GM23338 (cell line): ENCODE results near the gene PIF1. TPM values are rescaled to one million over a fixed set of nuclear protein-coding genes. Genes with fewer than 3 reads are reported as not detected.
"Not testable (repeated sequence)": the region's sequence is repeated elsewhere in the genome, so short reads cannot be mapped to it uniquely, and the experiment has no call there.

Source experiments
- ATAC-seq: fragments of 200-7000 bp; cut with Tn5 transposase; 3 replicates; pipeline ENCODE4 v1.9.1; 2020
- DNase-seq: peaks from one replicate; pipeline ENCODE4 v3.0.0-alpha.2; 2015; ENCODE audit warnings: low spot score
- H2AFZ ChIP-seq: fragments of 200-600 bp; sonication (generic); 2 replicates; pipeline ENCODE4 v1.8.0; 2016; ENCODE audit warnings: antibody characterized with exemption, mild to moderate bottlenecking, moderate library complexity
- H3F3A ChIP-seq: fragments of 200-600 bp; sonication (generic); replicated peaks from 2 replicates; pipeline ENCODE4 v1.8.0; 2017; ENCODE audit warnings: antibody characterized with exemption, mixed run types, low read depth
- H3K27ac ChIP-seq: fragments of 200-600 bp; sonication (generic); 2 replicates; pipeline ENCODE4 v1.6.1; 2016; ENCODE audit warnings: low read depth
- H3K27me3 ChIP-seq: fragments of 200-600 bp; sonication (generic); 2 replicates; pipeline ENCODE4 v1.8.0; 2016; ENCODE audit warnings: mild to moderate bottlenecking, mixed run types, moderate library complexity; ENCODE audit not compliant: insufficient read depth
- H3K36me3 ChIP-seq: fragments of 200-600 bp; sonication (generic); 2 replicates; pipeline ENCODE4 v1.8.0; 2016; ENCODE audit warnings: mild to moderate bottlenecking; ENCODE audit not compliant: insufficient read depth
- H3K4me1 ChIP-seq: fragments of 200-600 bp; sonication (generic); 2 replicates; pipeline ENCODE4 v1.8.0; 2016; ENCODE audit warnings: mild to moderate bottlenecking, moderate library complexity; ENCODE audit not compliant: insufficient read depth
- H3K4me2 ChIP-seq: fragments of 200-600 bp; sonication (generic); 2 replicates; pipeline ENCODE4 v1.7.1; 2017; ENCODE audit warnings: mixed run types
- H3K4me3 ChIP-seq: fragments of 200-600 bp; sonication (generic); 2 replicates; pipeline ENCODE4 v1.6.1; 2016; ENCODE audit warnings: mixed run types
- H3K79me2 ChIP-seq: fragments of 200-600 bp; sonication (generic); replicated peaks from 2 replicates; pipeline ENCODE4 v1.8.0; 2017; ENCODE audit warnings: mild to moderate bottlenecking; ENCODE audit not compliant: insufficient read depth
- H3K9me2 ChIP-seq: fragments of 200-600 bp; sonication (generic); 2 replicates; pipeline ENCODE4 v1.8.0; 2017; ENCODE audit not compliant: insufficient read depth
- H4K20me1 ChIP-seq: fragments of 200-600 bp; sonication (generic); replicated peaks from 2 replicates; pipeline ENCODE4 v1.8.0; 2017; ENCODE audit warnings: mild to moderate bottlenecking; ENCODE audit not compliant: insufficient read depth
- H3K27ac Mint-ChIP-seq: 2 replicates; pipeline ENCODE4 v1.8.0; 2020; ENCODE audit warnings: inconsistent platforms, mild to moderate bottlenecking, moderate library complexity, mixed read lengths
- H3K27me3 Mint-ChIP-seq: 3 replicates; pipeline ENCODE4 v1.8.0; 2022; ENCODE audit warnings: low read depth, mild to moderate bottlenecking, moderate library complexity, mixed read lengths, inconsistent platforms; ENCODE audit not compliant: insufficient read depth, poor library complexity
- H3K36me3 Mint-ChIP-seq: 3 replicates; pipeline ENCODE4 v1.8.0; 2021; ENCODE audit warnings: low read depth, mild to moderate bottlenecking, inconsistent platforms, moderate library complexity, mixed read lengths
- H3K4me1 Mint-ChIP-seq: 3 replicates; pipeline ENCODE4 v1.8.0; 2020; ENCODE audit warnings: mild to moderate bottlenecking, inconsistent platforms, mixed read lengths
- H3K4me3 Mint-ChIP-seq: 3 replicates; pipeline ENCODE4 v1.8.0; 2021; ENCODE audit warnings: moderate library complexity, mild to moderate bottlenecking, inconsistent platforms, mixed read lengths
- H3K9me3 Mint-ChIP-seq: 3 replicates; pipeline ENCODE4 v1.8.0; 2020; ENCODE audit warnings: moderate library complexity, mild to moderate bottlenecking, inconsistent platforms, mixed read lengths
- NANOG ChIP-seq: IDR thresholded peaks from 2 replicates; pipeline ENCODE4 v1.6.1; 2016; ENCODE audit warnings: antibody characterized with exemption, borderline replicate concordance
- ZNF331 ChIP-seq: fragments of 250-450 bp; sonication (Bioruptor Pico); IDR thresholded peaks from 2 replicates; pipeline ENCODE4 v1.5.0; 2020; ENCODE audit warnings: low read depth, mild to moderate bottlenecking, moderate library complexity
- polyA plus RNA-seq: library from polyadenylated mRNA; unstranded; fragments of >200 nt; fragmentation: Nextera tagmentation; extraction: Ambion mirVana; gene quantifications from 2 replicates; pipeline ENCODE4 v1.2.1, GENCODE V29; 2016
- total RNA-seq: library from RNA; depleted of rRNA; stranded (reverse); fragments of >200 nt; shearing (Covaris generic); gene quantifications from 2 replicates; pipeline ENCODE4 v1.2.3, GENCODE V29; 2014
- TF ChIP-seq, protein P1 (sequence below): IDR thresholded peaks from 2 replicates; pipeline ENCODE4 v1.6.1; 2016; ENCODE audit warnings: antibody characterized with exemption
- TF ChIP-seq, protein P2 (sequence below): fragments of 250-450 bp; sonication (Bioruptor Pico); IDR thresholded peaks from 2 replicates; pipeline ENCODE4 v1.5.0; 2020; ENCODE audit warnings: mild to moderate bottlenecking, moderate library complexity
- TF ChIP-seq, protein P3 (sequence below), 2 experiments: fragments of 200-600 bp in 1 of 2; sonication (generic) in 1 of 2; conservative IDR thresholded peaks; 2 replicates each; pipeline versions ENCODE4 v1.5.1 to v1.6.1; 2016 to 2017; ENCODE audit warnings: antibody characterized with exemption in 2 of 2, low read depth in 2 of 2, mild to moderate bottlenecking in 2 of 2, moderate library complexity in 1 of 2

The PIF1 gene
- total and polyA plus RNA-seq, 2 experiments from 2014 or later, result 116 to 200 TPM

DNA sequence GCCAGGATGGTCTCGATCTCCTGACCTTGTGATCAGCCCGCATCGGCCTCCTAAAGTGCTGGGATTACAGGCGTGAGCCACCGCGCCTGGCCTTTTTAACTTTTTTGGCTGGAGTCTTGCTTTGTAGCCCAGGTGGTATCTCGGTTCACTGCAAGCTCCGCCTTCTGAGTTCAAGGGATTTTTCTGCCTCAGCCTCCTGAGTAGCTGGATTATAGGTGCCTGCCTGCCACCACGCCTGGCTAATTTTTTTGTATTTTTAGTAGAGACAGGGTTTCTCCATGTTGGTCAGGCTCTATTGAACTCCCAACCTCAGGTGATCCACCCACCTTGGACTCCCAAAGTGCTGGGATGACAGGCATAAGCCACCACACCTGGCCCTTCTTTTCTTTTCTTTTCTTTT, 29.5 kb downstream of the PIF1 start:
- H3K27me3 ChIP-seq, H3K36me3 ChIP-seq, H3K27ac ChIP-seq, H3K9me3 Mint-ChIP-seq, ATAC-seq, H3K4me3 ChIP-seq, H3K36me3 Mint-ChIP-seq, H3K4me2 ChIP-seq, H4K20me1 ChIP-seq, DNase-seq, H3K27me3 Mint-ChIP-seq, H3K4me3 Mint-ChIP-seq, H3F3A ChIP-seq, H3K4me1 Mint-ChIP-seq, H3K9me2 ChIP-seq, H3K27ac Mint-ChIP-seq, H3K4me1 ChIP-seq, H2AFZ ChIP-seq, H3K79me2 ChIP-seq: not testable (repeated sequence)

DNA sequence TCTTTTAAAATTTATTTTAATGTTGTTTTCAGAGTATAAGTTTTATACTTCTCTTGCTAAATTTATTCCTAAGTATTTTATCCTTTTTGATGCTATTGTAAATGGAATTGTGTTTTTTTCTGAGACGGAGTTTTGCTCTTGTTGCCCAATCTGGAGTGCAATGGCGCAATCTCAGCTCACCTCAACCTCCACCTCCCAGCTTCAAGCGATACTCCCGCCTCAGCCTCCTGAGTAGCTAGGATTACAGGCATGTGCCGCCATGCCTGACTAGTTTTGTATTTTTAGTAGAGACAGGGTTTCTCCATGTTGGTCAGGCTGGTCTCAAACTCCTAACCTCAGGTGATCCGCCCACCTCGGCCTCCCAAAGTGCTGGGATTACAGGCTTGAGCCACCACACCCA, 30.1 kb downstream of the PIF1 start:
- H3K27me3 Mint-ChIP-seq, H4K20me1 ChIP-seq, H3F3A ChIP-seq, H3K27ac Mint-ChIP-seq, H3K36me3 Mint-ChIP-seq, H3K36me3 ChIP-seq, H3K9me3 Mint-ChIP-seq, H2AFZ ChIP-seq, H3K4me3 Mint-ChIP-seq, ATAC-seq, H3K4me1 Mint-ChIP-seq, H3K4me3 ChIP-seq, H3K79me2 ChIP-seq, H3K27ac ChIP-seq, H3K4me1 ChIP-seq, DNase-seq, H3K27me3 ChIP-seq, H3K4me2 ChIP-seq, H3K9me2 ChIP-seq: not testable (repeated sequence)

DNA sequence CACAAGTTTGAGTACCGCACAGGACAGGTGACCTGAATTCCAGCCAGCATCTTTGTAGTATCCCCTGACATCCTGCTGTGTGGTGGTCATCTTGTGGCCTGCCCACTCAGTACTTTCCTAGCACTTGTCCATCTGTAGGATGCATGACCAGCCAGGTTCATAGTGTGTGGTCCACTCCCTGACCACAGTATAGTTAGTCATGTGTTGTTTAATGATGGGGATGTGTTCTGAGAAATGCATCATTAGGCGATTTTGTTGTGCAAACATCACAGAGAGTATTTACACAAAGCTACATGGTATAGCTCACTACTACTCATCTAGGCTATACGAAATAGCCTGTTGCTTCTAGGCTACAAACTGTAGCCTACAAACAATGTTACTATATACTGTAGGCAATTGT, 33.2 kb downstream of the PIF1 start:
- Mint-ChIP-seq H3K9me3 (no peaks in the 10 kb centered on the region), H3K4me3 (no peak overlapping the region), H3K4me1 (0 out of 3 replicates have a peak, but pooled peaks cover 2% of the 10 kb centered on the region), H3K36me3 (peaks cover 4% of the 10 kb centered on the region; the same call in 1 of the 3 replicates), H3K27ac (no peak overlapping the region), H3K27me3 (peaks cover 2% of the 10 kb centered on the region)
- Histone ChIP-seq H3F3A (no peaks in the 10 kb centered on the region), H3K36me3 (no peaks in the 10 kb centered on the region), H4K20me1 (no peaks in the 10 kb centered on the region), H3K4me2 (no peak overlapping the region), H3K4me1 (no peaks in the 10 kb centered on the region), H3K79me2 (no peaks in the 10 kb centered on the region), H2AFZ (no peak overlapping the region), H3K27me3 (no peaks in the 10 kb centered on the region), H3K9me2 (no peaks in the 10 kb centered on the region), H3K4me3 (no peak overlapping the region), H3K27ac (no peak overlapping the region)
- no peak for DNase-seq
- no peak for ATAC-seq
- TF ChIP-seq, protein P1, sequence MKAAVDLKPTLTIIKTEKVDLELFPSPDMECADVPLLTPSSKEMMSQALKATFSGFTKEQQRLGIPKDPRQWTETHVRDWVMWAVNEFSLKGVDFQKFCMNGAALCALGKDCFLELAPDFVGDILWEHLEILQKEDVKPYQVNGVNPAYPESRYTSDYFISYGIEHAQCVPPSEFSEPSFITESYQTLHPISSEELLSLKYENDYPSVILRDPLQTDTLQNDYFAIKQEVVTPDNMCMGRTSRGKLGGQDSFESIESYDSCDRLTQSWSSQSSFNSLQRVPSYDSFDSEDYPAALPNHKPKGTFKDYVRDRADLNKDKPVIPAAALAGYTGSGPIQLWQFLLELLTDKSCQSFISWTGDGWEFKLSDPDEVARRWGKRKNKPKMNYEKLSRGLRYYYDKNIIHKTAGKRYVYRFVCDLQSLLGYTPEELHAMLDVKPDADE, result no peak
- TF ChIP-seq ZNF331 (no peak), NANOG (no peak)
- TF ChIP-seq, protein P2, sequence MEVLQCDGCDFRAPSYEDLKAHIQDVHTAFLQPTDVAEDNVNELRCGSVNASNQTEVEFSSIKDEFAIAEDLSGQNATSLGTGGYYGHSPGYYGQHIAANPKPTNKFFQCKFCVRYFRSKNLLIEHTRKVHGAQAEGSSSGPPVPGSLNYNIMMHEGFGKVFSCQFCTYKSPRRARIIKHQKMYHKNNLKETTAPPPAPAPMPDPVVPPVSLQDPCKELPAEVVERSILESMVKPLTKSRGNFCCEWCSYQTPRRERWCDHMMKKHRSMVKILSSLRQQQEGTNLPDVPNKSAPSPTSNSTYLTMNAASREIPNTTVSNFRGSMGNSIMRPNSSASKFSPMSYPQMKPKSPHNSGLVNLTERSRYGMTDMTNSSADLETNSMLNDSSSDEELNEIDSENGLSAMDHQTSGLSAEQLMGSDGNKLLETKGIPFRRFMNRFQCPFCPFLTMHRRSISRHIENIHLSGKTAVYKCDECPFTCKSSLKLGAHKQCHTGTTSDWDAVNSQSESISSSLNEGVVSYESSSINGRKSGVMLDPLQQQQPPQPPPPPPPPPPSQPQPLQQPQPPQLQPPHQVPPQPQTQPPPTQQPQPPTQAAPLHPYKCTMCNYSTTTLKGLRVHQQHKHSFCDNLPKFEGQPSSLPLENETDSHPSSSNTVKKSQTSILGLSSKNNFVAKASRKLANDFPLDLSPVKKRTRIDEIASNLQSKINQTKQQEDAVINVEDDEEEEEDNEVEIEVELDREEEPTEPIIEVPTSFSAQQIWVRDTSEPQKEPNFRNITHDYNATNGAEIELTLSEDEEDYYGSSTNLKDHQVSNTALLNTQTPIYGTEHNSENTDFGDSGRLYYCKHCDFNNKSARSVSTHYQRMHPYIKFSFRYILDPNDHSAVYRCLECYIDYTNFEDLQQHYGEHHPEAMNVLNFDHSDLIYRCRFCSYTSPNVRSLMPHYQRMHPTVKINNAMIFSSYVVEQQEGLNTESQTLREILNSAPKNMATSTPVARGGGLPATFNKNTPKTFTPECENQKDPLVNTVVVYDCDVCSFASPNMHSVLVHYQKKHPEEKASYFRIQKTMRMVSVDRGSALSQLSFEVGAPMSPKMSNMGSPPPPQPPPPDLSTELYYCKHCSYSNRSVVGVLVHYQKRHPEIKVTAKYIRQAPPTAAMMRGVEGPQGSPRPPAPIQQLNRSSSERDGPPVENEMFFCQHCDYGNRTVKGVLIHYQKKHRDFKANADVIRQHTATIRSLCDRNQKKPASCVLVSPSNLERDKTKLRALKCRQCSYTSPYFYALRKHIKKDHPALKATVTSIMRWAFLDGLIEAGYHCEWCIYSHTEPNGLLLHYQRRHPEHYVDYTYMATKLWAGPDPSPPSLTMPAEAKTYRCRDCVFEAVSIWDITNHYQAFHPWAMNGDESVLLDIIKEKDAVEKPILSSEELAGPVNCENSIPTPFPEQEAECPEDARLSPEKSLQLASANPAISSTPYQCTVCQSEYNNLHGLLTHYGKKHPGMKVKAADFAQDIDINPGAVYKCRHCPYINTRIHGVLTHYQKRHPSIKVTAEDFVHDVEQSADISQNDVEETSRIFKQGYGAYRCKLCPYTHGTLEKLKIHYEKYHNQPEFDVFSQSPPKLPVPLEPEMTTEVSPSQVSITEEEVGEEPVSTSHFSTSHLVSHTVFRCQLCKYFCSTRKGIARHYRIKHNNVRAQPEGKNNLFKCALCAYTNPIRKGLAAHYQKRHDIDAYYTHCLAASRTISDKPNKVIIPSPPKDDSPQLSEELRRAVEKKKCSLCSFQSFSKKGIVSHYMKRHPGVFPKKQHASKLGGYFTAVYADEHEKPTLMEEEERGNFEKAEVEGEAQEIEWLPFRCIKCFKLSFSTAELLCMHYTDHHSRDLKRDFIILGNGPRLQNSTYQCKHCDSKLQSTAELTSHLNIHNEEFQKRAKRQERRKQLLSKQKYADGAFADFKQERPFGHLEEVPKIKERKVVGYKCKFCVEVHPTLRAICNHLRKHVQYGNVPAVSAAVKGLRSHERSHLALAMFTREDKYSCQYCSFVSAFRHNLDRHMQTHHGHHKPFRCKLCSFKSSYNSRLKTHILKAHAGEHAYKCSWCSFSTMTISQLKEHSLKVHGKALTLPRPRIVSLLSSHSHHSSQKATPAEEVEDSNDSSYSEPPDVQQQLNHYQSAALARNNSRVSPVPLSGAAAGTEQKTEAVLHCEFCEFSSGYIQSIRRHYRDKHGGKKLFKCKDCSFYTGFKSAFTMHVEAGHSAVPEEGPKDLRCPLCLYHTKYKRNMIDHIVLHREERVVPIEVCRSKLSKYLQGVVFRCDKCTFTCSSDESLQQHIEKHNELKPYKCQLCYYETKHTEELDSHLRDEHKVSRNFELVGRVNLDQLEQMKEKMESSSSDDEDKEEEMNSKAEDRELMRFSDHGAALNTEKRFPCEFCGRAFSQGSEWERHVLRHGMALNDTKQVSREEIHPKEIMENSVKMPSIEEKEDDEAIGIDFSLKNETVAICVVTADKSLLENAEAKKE (CRISPR knock-in tag), result no peak
- TF ChIP-seq, protein P3, sequence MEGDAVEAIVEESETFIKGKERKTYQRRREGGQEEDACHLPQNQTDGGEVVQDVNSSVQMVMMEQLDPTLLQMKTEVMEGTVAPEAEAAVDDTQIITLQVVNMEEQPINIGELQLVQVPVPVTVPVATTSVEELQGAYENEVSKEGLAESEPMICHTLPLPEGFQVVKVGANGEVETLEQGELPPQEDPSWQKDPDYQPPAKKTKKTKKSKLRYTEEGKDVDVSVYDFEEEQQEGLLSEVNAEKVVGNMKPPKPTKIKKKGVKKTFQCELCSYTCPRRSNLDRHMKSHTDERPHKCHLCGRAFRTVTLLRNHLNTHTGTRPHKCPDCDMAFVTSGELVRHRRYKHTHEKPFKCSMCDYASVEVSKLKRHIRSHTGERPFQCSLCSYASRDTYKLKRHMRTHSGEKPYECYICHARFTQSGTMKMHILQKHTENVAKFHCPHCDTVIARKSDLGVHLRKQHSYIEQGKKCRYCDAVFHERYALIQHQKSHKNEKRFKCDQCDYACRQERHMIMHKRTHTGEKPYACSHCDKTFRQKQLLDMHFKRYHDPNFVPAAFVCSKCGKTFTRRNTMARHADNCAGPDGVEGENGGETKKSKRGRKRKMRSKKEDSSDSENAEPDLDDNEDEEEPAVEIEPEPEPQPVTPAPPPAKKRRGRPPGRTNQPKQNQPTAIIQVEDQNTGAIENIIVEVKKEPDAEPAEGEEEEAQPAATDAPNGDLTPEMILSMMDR (conservative IDR thresholded peaks at IDR 0.05; ENCODE audit: low read depth in 2 of 2), result no peak
